GM18511 (cell line): ENCODE data around the gene BIRC7.

Experiments
- ATAC-seq: cut with Tn5 transposase; IDR thresholded peaks from one replicate; pipeline ENCODE4 v1.9.1; 2021; ENCODE audit warnings: mild to moderate bottlenecking, moderate library complexity; ENCODE audit not compliant: unreplicated experiment

Gene BIRC7

GRCh38 chr20:63262836-63263235 lies 27.1 kb downstream of the BIRC7 start:
- no peak for ATAC-seq

- ATAC-seq = no peak
These were observed 28.3 kb downstream of the BIRC7 start for GRCh38 chr20:63264000-63264399.

GRCh38 chr20:63264519-63264918 lies 28.8 kb downstream of the BIRC7 start:
- ATAC-seq = no peak

- ATAC-seq = no peak
These were observed 30.3 kb downstream of the BIRC7 start for GRCh38 chr20:63265891-63266515.

- no peak for ATAC-seq
These were observed 32.0 kb downstream of the BIRC7 start for GRCh38 chr20:63267691-63268090.

- ATAC-seq = no peak
These were observed 32.6 kb downstream of the BIRC7 start for GRCh38 chr20:63268256-63268655.

- ATAC-seq = no peak
These were observed 33.1 kb downstream of the BIRC7 start for GRCh38 chr20:63268671-63269439.

- ATAC-seq = no peak
These were observed 34.0 kb downstream of the BIRC7 start for GRCh38 chr20:63269724-63270123.

- no peak for ATAC-seq
These were observed 35.1 kb downstream of the BIRC7 start for GRCh38 chr20:63270606-63271325.

- ATAC-seq = peak; percentile 90
These were observed 36.7 kb downstream of the BIRC7 start, which contains the start of gene ARFGAP1 for GRCh38 chr20:63272105-63273058. ARFGAP1 (plus strand) TSS chr20:63272813; CDS start chr20:63275581, 2,768 bp downstream.

GRCh38 chr20:63273059-63273579 lies 37.4 kb downstream of the BIRC7 start:
- ATAC-seq = no peak

GRCh38 chr20:63273635-63274380 lies 38.1 kb downstream of the BIRC7 start:
- no peak for ATAC-seq

- no peak for ATAC-seq
These were observed 38.9 kb downstream of the BIRC7 start for GRCh38 chr20:63274381-63275228.

- no peak for ATAC-seq
These were observed 40.1 kb downstream of the BIRC7 start for GRCh38 chr20:63275825-63276224.

GRCh38 chr20:63276956-63277355 lies 41.3 kb downstream of the BIRC7 start:
- ATAC-seq = no peak

- ATAC-seq = no peak
These were observed 42.0 kb downstream of the BIRC7 start for GRCh38 chr20:63277466-63278272.

GRCh38 chr20:63278661-63279060 lies 43.0 kb downstream of the BIRC7 start:
- no peak for ATAC-seq

- no peak for ATAC-seq
These were observed 44.2 kb downstream of the BIRC7 start for GRCh38 chr20:63279931-63280330.
